Measurements from ENCODE around the gene CAB39.
A peak's percentile ranks its signal among the peaks of the same experiment; 100 is the strongest.
"Not testable (repeated sequence)": the region's sequence is repeated elsewhere in the genome, so short reads cannot be mapped to it uniquely, and the experiment has no call there.

The CAB39 gene

GRCh38 chr2:230715201-230715600 lies 2.6 kb downstream of the CAB39 start:
- DNase-seq, result no peak

DNA sequence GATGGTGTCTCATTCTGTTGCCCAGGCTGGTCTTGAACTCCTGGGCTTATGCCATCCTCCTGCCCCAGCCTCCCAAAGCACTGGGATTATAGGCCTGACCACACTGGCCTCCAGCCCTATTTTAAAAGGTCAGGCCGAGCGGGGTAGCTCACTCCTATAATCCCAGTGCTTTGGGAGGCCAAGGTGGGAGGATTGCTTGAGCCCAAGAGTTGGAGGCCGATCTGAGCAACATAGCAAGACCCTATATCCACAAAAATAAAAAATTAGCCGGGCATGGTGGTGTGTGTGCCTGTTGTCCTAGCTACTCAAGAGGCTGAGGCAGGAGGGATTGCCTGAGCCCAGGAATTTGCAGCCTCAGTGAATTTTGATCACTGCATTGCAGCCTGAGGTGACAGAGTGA lies 3.9 kb downstream of the CAB39 start:
- DNase-seq, result no peak

- DNase-seq, result no peak
These were observed 5.0 kb downstream of the CAB39 start for GRCh38 chr2:230717600-230717999.

GRCh38 chr2:230719340-230719739 lies 6.7 kb downstream of the CAB39 start:
- DNase-seq, result no peak

DNA sequence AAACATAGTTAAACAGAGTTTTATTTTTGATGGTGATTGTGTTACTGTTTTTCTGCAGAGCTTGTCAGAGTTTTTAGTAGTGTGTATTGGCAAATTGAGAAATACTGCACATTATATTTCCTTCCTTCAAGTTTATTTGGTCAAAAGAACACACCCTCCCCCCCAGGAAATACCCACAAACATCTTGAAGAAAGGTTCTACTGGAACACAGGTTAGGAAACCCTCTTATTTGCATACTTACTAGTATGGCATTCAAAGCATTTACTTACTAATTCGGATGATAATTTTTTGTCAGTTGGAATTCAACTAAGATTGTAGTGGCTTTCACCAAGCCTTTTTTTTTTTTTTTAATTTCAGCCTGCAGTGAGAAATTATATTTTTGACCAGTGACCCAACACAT lies 9.1 kb downstream of the CAB39 start:
- DNase-seq, result peak; percentile 16

DNA sequence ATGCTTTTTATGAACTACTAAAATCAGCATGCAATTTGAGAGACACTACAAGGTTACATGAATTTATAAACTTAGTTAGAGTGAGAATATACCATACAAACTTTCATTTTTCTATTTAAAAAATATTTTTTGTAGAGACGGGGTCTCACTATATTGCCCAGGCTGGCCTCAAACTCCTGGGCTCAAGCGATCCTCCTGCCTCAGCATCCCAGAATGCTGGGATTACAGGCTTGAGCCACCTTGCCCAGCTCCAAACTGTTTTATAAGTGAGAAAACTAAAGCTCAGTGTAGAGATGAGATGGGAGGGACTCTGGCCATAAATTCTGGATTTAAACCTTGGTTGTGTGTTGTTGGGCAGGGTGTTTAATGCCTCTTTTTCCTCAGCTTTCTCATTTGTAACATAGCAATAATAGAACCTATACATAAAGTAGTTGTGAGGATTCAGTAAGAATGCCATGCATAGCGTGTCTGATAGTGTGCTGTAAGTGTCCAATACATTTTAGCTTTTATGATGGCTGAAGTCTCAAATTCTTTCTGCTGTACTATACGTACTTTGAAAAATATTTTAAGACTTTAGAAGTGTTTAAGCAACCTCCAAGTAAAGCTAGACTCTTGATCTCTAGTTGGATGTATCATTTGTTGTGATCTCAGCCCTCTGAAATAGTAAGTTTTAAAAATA lies 9.7 kb downstream of the CAB39 start:
- DNase-seq, result no peak

- DNase-seq, result peak; percentile 57
These were observed 10.7 kb downstream of the CAB39 start for GRCh38 chr2:230723363-230723762.

DNA sequence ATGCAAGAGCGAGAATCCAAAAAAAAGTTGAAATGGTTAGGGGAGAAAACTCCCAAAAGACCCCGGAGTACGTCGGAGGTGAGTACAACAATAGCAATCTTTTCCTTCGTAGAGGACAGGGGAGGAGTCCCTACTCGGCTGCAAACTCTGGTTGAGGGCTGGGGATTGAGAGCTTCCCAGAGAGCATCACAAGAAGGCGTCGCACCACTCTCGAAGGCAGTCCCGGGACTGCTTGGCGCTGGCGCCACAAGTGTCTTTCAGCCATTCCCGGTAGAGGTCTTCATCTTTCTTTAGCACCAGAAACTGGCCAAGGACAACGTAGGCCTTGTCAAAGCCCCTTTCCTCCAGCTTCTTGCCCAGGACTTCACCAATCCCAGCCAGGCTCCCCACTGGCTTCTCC lies 12.3 kb downstream of the CAB39 start:
- not testable (repeated sequence) for DNase-seq

GRCh38 chr2:230731512-230731911 lies 18.9 kb downstream of the CAB39 start:
- no peak for DNase-seq

DNA sequence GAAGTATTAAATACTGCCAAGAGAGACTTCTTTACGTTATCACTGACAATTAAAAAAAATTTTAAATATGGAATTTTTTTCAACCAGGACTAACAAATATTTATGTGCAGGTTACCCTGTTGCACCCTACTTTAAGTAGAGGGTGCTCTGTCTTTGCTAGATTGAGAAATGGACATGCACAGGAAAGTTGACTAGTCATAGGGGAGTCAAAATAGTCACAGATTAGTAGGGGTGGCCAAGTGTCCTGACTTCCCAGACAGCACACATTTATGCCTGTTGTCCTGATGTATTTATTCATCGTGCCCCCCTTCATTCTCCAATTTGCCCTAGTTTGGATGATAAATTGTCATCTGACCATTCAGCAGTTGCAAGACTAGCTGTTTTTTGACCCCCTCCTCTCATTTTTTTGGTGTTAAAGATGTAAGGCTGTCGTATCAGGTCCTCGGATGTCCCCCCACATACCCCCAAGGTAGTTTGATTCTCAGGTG lies 20.3 kb downstream of the CAB39 start:
- DNase-seq, result no peak

GRCh38 chr2:230734247-230735175 lies 21.9 kb downstream of the CAB39 start:
- peak; percentile 62 for DNase-seq

DNA sequence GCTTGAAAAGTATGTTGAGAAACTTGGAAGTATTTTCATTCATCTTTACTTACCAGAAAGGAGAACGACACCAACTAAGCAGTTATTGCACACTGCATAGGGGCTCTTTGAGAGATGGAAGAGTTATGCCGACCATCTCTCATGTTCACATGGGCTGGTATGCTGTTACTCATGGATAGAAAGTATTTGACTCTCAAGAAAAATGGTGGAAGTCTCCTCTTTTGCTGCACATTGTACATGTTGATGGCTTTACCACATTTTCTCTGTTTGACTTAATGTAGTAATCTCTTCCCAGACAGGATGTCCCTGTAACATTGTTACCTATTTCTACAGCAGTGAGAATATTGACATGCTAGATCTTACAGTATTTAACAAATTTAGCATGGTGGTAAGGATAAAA lies 23.2 kb downstream of the CAB39 start:
- no peak for DNase-seq

- DNase-seq, result no peak
These were observed 24.7 kb downstream of the CAB39 start for GRCh38 chr2:230737300-230737699.

DNA sequence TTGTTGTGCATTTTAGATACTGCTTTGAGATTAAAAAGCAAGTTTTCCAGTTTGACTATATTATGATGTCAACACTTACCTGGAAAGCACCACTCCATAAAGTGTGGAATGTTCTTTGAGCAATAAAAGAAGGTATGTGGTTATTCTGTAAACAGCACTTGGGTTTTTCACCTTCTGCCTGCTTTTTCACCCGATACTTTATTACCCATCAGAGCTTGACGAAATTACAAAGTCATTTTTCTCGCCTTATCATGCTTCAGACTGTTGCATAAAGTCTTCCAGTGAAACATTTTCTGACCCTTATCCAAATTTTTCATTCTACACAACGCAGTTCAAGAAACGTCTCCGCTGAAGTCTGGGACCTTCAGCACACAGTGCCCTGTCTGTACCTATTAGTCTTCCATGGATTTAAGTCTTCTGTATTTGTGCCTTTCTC lies 25.2 kb downstream of the CAB39 start:
- DNase-seq, result peak; percentile 30

DNA sequence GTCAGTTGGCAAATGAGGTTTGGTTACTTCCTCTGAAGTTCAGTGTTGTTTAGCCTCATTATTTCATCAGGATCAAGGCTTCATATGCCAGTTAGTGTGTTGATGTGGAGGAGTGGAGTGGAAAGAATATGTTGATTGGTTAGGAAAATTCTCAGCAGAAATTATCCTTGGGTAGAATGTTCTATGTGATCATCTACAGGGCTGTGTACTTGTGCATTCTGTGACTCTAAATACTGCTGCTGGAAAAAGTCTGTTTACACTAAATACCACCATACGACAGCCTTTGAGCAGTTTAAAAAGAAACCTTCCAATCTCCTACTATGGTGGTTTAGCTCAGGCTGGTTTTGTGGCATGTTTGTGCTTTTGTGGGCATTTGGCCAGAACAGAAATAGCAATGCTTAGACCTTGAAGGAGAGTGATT lies 25.8 kb downstream of the CAB39 start:
- DNase-seq, result no peak

DNA sequence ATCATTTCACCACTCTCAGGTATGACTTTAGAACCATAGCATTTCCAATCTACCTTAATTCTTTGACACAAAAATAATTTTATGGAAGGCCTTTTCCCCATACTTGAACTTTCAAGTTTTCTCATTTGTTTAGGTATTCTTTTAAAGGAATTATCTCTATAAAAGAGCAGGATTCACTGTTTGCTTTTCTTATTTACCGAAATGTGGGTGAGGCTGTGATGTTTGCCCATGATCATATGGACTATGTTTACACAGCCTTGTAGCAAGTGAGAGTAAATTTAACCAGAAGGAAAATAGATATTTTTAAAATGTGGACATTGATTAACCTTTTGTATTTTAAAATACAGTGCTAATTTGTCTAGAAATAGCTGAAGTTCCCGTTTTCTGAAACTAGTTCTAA lies 26.3 kb downstream of the CAB39 start:
- no peak for DNase-seq

- no peak for DNase-seq
These were observed 27.3 kb downstream of the CAB39 start for GRCh38 chr2:230739961-230740360.

DNA sequence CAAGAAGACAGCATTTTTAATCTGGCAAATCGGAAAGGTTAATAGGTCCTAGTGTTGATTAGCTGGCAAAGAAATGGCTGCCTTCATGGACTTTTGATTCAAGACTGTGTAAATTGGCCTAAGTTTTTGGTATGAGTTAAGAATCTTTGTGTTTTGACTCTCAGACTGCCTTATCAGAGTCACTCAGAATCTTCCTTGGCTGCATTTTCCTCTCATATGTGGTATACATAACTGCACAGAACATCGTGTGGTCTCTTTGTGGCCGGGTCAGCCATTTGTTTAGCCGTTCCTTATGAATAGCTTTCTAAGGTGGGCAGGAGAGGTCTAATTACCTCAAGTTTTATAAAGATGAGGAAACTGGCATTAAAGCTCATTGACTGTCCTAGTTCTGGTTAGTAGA lies 30.1 kb downstream of the CAB39 start:
- DNase-seq, result no peak

DNA sequence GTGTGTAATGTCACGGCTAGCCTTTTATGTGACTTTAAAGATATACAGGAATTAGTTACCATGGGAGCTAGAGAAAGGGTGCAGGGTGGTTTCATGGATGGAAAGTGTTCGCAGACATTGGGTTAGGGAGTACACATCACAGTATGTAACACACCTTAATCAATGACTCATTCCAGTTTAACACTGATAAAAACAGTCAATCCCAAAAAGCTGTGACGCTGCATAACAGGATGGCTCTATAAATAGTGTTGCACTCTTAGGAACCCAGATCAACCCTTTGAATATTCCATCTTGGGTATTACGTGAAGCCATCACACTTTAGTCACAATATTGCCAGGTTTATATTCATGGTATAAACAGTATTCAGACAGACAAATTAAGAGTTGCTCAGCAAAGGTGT lies 33.6 kb downstream of the CAB39 start:
- no peak for DNase-seq

- DNase-seq, result peak; percentile 12
These were observed 35.4 kb downstream of the CAB39 start for GRCh38 chr2:230748087-230748486.

GRCh38 chr2:230749111-230749510 lies 36.5 kb downstream of the CAB39 start:
- peak; percentile 29 for DNase-seq

DNA sequence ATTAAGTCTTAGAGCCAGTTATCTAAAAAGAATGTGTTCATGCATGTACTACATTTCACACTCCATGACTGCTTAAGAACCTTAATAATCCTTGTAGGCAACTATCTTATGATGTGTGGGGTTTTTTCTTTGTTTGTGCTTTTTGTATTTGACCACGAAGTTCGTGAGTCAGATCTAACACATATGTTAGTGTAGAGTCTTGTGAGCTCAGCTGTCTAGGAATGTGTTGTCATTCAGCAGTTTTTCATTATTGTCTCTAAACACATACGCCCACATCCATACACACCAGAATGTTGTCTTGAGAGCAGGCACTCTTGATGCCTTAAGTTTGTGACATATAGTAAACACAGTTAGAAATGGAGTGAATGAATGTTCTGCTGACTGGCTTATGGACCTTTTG lies 38.4 kb downstream of the CAB39 start:
- DNase-seq, result peak; percentile 58

DNA sequence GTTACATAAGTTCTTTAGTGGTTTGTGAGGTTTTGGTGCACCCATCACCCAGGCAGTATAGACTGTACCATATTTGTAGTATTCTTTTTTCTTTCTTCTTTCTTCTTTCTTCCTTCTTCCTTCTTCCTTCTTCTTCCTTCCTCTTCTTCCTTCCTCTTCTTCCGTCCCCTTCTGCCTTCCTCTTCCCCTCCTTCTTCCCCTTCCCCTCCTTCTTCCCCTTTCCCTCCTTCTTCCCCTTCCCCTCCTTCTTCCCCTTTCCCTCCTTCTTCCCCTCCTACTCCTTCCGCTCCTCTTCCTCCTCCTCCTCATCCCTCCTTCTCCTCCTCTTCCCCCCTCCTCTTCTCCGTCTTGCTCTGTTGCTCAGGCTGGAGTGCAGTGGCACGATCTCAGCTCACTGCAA lies 41.6 kb downstream of the CAB39 start:
- DNase-seq, result no peak

DNA sequence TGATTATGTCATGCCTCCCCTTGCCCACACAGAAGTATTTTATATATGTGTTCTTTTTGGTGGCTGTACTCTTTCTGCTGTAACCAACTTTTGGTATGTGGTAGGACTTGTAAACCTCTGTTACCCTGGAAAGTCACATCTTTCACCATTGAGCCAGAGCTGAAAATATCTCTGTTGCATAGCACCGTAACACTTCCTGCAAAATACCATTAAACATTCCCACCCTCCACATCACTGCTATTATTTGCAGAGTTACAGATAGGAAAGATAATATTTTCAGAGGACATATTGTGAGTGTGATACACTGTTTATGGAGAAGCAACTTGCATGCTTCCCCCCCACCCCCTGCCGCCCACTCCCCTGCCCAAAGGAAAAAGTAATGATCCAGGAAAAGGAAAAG lies 44.8 kb downstream of the CAB39 start:
- no peak for DNase-seq

Measured in NCI-H226 (cell line).